Osteocyte (in vitro differentiated cells): ENCODE results near the gene AMDHD1. TPM values are rescaled to one million over a fixed set of nuclear protein-coding genes. Genes with fewer than 3 reads are reported as not detected.
A peak's percentile ranks its signal among the peaks of the same experiment; 100 is the strongest.

Experiments used
- DNase-seq: peaks from one replicate; pipeline ENCODE4 v3.0.0; 2021; ENCODE audit warnings: mixed read lengths; ENCODE audit not compliant: unreplicated experiment; ENCODE audit errors: extremely low spot score
- H3K27ac Mint-ChIP-seq: one replicate; pipeline ENCODE4 v1.8.0; 2021; ENCODE audit warnings: mild to moderate bottlenecking, mixed read lengths; ENCODE audit not compliant: unreplicated experiment
- H3K27me3 Mint-ChIP-seq: one replicate; pipeline ENCODE4 v1.8.0; 2021; ENCODE audit warnings: mixed read lengths; ENCODE audit not compliant: unreplicated experiment
- H3K36me3 Mint-ChIP-seq: one replicate; pipeline ENCODE4 v1.8.0; 2021; ENCODE audit warnings: mixed read lengths; ENCODE audit not compliant: unreplicated experiment
- H3K4me1 Mint-ChIP-seq: one replicate; pipeline ENCODE4 v1.8.0; 2021; ENCODE audit warnings: mixed read lengths; ENCODE audit not compliant: unreplicated experiment
- H3K4me3 Mint-ChIP-seq: one replicate; pipeline ENCODE4 v1.8.0; 2021; ENCODE audit warnings: mild to moderate bottlenecking, moderate library complexity, mixed read lengths; ENCODE audit not compliant: unreplicated experiment
- H3K9me3 Mint-ChIP-seq: one replicate; pipeline ENCODE4 v1.8.0; 2021; ENCODE audit warnings: mixed read lengths; ENCODE audit not compliant: unreplicated experiment
- total RNA-seq: library from RNA; stranded (reverse); gene quantifications from 2 replicates; pipeline ENCODE4 v1.2.1, GENCODE V29; 2021
- TF ChIP-seq, protein P1 (sequence below): fragments of 200-600 bp; sonication (generic); IDR thresholded peaks from 2 replicates; pipeline ENCODE4 v1.5.0; 2021; ENCODE audit warnings: antibody characterized with exemption, mild to moderate bottlenecking, moderate library complexity

AMDHD1 gene
- total RNA-seq, 1 donor from 2014 or later = not detected

DNA sequence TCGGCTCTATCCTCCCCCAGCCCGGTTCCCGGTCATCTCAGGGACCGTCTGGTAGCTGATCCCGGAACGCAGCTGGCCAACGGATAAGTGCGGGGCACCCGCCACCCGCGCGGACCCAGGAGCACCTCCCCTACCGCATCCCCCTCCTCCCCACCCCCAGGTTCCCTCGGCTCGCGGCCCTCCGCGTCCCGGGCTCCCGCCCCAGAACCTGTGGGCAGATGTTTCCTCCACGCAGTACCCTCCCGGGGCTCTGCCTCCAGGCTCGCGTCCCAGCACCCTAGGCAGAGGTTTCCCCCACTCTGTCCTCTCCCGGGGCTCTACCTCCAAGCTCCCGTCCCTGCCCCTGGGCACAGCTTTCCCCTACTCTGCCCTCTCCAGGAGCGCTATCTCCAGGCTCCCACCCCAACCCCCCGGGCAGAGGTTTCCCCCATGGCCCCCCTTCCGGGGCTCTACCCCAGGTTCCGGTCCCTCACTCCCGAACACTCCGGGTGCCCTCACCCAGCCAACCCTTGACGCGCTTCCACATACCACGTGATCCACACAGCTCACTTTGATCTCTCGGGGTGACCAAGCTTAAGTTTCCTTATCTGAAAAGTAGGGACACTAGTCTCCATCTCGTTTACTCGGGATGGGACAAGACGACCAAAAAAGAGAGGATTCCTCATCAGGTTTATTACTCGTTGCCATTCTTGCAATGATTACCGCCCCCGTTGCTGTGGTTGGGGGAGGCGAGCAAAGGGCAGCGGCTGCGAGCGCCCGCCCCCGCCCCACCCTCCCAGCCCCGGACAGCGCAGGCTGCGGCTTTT is 404 bp upstream of the AMDHD1 start, which contains the start of gene CCDC38:
Gene CCDC38 (minus strand): TSS at position 91 of the 806 bp plus-strand sequence. CDS start 6,105 bp downstream, outside the sequence.
- Mint-ChIP-seq H3K27me3 (peaks cover 44% of the 10 kb centered on the region), H3K9me3 (no peaks in the 10 kb centered on the region), H3K4me1 (peaks cover 5% of the 10 kb centered on the region), H3K4me3 (peak within 1 kb of the TSS; percentile 85), H3K36me3 (no peaks in the 10 kb centered on the region), H3K27ac (no peak within 1 kb of the TSS)
- TF ChIP-seq, protein P1, sequence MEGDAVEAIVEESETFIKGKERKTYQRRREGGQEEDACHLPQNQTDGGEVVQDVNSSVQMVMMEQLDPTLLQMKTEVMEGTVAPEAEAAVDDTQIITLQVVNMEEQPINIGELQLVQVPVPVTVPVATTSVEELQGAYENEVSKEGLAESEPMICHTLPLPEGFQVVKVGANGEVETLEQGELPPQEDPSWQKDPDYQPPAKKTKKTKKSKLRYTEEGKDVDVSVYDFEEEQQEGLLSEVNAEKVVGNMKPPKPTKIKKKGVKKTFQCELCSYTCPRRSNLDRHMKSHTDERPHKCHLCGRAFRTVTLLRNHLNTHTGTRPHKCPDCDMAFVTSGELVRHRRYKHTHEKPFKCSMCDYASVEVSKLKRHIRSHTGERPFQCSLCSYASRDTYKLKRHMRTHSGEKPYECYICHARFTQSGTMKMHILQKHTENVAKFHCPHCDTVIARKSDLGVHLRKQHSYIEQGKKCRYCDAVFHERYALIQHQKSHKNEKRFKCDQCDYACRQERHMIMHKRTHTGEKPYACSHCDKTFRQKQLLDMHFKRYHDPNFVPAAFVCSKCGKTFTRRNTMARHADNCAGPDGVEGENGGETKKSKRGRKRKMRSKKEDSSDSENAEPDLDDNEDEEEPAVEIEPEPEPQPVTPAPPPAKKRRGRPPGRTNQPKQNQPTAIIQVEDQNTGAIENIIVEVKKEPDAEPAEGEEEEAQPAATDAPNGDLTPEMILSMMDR = no peak
- DNase-seq = no peak

DNA sequence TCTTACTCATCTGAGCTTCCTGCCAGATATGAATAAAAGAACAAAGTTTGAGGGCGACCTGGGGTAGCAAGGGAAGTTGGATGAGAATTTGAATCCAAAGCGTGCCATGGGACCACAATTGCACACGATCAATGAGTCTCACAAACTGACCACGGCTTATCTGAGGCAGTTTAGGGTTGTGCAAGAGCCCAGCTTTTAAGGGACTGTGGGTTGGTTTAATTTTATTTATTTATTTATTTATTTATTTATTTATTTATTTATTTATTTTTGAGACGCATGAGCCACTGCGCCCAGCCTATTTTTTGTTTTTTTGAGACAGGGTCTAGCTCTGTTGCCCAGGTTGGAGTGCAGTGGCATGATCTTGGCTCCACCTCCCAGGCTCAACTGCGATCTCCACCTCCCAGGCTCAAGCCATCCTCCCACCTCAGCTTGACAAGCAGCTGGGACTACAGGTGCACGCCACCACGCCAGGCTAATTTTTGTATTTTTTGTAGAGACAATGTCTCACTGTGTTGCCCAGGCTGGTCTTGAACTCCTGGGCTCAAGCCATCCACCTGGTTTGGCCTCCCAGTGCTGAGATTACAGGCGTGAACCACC is 1.1 kb downstream of the AMDHD1 start:
- TF ChIP-seq, protein P1 = no peak
- H3K4me1 Mint-ChIP-seq = peaks cover 5% of the 10 kb centered on the region
- no peak overlapping the region for H3K27ac Mint-ChIP-seq
- no peaks in the 10 kb centered on the region for H3K36me3 Mint-ChIP-seq
- H3K4me3 Mint-ChIP-seq = peak overlapping the region; percentile 85
- H3K27me3 Mint-ChIP-seq = peaks cover 33% of the 10 kb centered on the region
- DNase-seq = no peak
- no peaks in the 10 kb centered on the region for H3K9me3 Mint-ChIP-seq

DNA sequence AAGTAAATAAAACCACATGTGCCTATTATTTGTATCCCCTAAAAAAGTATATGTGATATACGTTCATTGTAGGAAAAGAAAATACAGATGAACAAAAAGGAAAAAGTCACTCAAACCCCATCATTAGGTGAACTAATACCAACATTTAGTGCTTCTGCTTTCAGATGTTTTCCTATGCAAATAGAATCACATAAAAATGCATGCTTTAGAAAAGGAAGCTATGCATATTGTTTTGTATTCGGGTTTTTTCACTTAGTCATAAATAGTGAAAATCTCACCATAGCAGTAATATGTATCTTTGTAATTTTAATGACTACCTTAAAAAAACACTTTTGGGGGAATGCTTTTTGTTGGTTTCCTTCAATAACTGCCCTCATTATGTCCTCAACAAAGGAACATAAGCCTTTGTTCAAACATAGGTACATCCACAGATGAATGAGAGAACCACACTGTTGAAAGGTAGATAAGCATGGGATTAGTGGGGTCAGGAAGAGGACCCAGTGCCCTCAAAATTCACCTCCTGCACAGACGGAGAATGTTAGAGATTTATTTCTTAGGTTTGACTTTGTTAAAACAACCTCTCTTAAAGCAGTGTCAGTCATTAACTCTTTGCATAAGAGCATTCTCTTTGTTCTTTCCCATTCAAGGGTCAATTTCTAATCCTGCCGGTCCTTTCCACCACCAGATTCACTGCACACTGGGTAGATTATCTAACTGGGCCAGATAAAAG is 6.5 kb downstream of the AMDHD1 start:
- H3K36me3 Mint-ChIP-seq = no peaks in the 10 kb centered on the region
- no peak overlapping the region for H3K27ac Mint-ChIP-seq
- H3K9me3 Mint-ChIP-seq = peaks cover 4% of the 10 kb centered on the region
- no peak overlapping the region for H3K4me3 Mint-ChIP-seq
- TF ChIP-seq, protein P1 = no peak
- DNase-seq = no peak
- H3K4me1 Mint-ChIP-seq = no peaks in the 10 kb centered on the region
- peaks cover 55% of the 10 kb centered on the region for H3K27me3 Mint-ChIP-seq

DNA sequence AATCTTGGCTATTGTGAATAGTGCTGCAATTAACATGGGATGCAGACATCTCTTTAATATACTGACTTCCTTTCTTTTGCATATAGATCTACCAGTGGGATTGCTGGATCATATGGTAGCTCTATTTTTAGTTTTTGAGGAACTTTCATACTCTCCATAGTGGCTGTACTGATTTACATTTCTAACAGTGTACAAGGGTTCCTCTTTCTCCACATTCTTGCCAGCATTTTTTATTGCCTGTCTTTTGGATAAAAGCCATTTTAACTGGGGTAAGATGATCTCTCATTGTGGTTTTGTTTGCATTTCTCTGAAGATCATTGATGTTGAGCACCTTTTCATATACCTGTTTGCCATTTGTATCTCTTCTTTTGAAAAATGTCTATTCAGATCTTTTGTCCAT is 8.4 kb downstream of the AMDHD1 start:
- Mint-ChIP-seq H3K27me3 (peaks cover 50% of the 10 kb centered on the region), H3K27ac (no peak overlapping the region), H3K36me3 (no peaks in the 10 kb centered on the region), H3K9me3 (peaks cover 4% of the 10 kb centered on the region), H3K4me3 (no peak overlapping the region), H3K4me1 (no peaks in the 10 kb centered on the region)
- DNase-seq = no peak
- TF ChIP-seq, protein P1 = no peak

DNA sequence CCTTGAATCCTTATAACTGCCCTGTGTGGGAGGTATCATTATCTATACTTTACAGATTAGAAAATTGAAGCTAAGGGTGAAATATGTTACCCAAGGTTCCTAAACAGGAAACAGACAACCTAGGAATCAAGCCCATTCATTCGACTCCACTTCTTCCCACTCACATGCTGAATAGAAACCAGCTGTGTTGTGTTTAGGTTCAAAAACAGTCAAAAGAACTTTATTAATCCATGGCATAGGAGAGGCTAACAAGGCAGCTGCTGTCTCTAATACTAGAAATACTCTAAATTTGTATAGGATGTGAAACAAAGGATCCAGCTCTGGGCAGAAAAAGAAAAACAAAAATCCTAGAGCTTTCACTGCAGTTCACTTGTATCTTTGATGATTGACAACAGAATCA is 9.9 kb downstream of the AMDHD1 start:
- Mint-ChIP-seq H3K4me1 (no peaks in the 10 kb centered on the region), H3K9me3 (peaks cover 4% of the 10 kb centered on the region)

More for the DNA sequence above, 9.9 kb downstream of the AMDHD1 start:
- Mint-ChIP-seq H3K27ac (no peak overlapping the region), H3K4me3 (no peak overlapping the region), H3K27me3 (peaks cover 56% of the 10 kb centered on the region), H3K36me3 (no peaks in the 10 kb centered on the region)
- TF ChIP-seq, protein P1 = no peak
- DNase-seq = no peak
